GM12875 (cell line): Measurements from ENCODE around the gene GDI2.
"Not testable (repeated sequence)": the region's sequence is repeated elsewhere in the genome, so short reads cannot be mapped to it uniquely, and the experiment has no call there.

Experiments used
- H3K4me3 ChIP-seq: one replicate; pipeline ENCODE4 v1.5.1; 2011; ENCODE audit warnings: low read depth, low read length, control low read depth
- TF ChIP-seq, protein P1 (sequence below): IDR thresholded peaks from 2 replicates; pipeline ENCODE4 v1.5.1; 2011; ENCODE audit warnings: low read depth, mild to moderate bottlenecking, control low read depth, inconsistent platforms, low read length, moderate library complexity, borderline replicate concordance; ENCODE audit not compliant: insufficient read depth

Gene GDI2

DNA sequence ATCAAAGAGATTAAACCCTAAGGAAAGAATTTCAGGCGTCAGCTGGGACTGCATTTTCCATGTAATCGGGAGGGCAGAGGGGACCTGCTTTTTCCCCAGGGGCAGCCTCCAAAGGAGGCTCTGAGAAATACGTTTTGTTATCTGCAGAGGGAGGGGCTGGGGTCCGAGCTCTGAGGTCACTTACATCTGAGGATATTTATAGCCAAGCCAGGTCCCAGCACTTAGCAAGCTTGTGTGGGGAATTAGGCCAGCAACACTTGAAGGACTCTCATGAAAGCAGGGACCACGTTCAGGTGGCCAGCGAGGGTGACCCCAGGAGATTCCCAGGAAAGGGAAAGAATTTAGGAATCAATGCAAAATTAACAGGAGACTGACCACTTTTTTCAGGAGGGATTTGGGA, 20.6 kb upstream of the GDI2 start:
- TF ChIP-seq, protein P1, sequence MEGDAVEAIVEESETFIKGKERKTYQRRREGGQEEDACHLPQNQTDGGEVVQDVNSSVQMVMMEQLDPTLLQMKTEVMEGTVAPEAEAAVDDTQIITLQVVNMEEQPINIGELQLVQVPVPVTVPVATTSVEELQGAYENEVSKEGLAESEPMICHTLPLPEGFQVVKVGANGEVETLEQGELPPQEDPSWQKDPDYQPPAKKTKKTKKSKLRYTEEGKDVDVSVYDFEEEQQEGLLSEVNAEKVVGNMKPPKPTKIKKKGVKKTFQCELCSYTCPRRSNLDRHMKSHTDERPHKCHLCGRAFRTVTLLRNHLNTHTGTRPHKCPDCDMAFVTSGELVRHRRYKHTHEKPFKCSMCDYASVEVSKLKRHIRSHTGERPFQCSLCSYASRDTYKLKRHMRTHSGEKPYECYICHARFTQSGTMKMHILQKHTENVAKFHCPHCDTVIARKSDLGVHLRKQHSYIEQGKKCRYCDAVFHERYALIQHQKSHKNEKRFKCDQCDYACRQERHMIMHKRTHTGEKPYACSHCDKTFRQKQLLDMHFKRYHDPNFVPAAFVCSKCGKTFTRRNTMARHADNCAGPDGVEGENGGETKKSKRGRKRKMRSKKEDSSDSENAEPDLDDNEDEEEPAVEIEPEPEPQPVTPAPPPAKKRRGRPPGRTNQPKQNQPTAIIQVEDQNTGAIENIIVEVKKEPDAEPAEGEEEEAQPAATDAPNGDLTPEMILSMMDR, result no peak
- H3K4me3 ChIP-seq, result no peak overlapping the region

DNA sequence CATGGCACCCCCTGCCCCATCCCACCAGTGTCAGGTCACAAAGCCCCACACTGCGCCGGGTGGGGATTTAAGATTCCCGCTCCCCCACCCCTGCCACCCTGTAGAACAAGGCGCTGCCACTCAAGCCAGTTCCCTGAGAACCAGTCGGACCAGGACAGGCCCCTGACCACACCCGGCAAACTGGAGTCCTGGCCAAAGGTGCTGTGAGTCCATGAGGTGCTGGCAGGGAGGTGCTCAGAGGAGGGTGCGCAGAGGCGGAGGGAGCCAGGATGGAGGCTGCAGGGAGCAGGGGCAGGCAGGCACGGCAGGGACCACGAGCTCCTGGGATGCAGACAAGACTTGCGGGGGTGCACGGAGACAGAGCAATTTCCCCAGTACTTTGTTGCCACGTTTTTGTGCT, 19.7 kb upstream of the GDI2 start:
- H3K4me3 ChIP-seq, result no peak overlapping the region
- TF ChIP-seq, protein P1, result no peak

DNA sequence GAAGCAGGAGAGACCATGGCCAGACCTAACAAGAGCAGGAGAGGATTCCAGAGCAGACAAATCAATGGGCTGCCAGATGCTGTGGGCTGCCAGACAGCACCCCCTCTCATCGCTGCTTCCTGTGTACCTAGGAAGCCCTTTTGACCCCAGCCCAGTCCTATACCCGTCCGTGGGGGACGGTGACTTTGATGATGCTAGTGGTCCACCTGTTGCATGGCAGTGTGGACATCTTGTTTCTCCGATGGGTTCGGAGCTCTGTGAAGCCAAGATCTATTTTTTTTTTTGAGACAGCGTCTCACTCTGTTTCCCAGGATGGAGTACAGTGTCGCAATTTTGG, 18.2 kb upstream of the GDI2 start:
- no peak overlapping the region for H3K4me3 ChIP-seq
- TF ChIP-seq, protein P1, result no peak

GRCh38 chr10:5830629-5831445, 17.6 kb upstream of the GDI2 start:
- TF ChIP-seq, protein P1, result no peak
- H3K4me3 ChIP-seq, result no peak overlapping the region

- H3K4me3 ChIP-seq, result no peak overlapping the region
Measured at GRCh38 chr10:5829267-5829666, 16.0 kb upstream of the GDI2 start.

DNA sequence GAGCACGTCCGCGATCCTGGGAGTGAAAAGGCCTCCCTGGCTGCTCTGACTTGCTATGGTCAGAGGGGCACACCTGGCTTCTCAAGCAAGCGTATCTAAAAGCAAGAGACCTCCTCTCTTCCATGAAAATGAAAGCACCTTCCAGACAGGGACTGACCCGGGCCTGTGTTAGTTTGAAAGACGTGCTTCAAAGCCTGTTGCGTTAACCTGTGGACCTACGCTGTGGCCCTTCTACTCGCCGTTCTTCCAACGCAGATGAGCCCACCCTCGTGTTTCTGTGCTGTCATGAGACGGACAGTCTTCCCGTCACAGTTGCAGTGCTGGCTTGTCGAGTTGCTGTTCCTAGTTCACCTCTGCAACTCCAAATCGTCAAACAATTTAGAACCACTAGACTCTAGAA, 15.5 kb upstream of the GDI2 start:
- no peak overlapping the region for H3K4me3 ChIP-seq
- TF ChIP-seq, protein P1, result no peak

More at GRCh38 chr10:5829267-5829666, 16.0 kb upstream of the GDI2 start:
- TF ChIP-seq, protein P1, result no peak

DNA sequence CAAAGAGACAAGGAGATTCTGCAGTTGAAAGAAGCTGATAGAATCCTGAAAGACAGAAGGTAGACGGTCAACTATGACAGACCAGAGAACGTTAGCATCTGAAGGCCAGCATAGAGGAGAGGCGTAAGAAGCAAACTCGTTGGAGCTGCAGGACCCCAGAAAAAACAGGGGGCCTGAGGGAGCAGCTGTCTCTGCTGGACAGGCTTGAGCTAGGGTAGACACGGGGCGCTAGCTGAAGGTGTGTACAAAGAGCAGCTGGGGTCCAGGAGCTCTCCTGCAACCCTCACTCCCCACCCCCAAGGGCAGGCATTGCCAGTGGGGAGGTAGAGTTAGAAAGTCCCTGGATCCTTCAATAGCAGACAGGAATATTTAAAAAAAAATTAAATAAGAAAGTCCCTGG, 14.6 kb upstream of the GDI2 start:
- TF ChIP-seq, protein P1, result no peak

DNA sequence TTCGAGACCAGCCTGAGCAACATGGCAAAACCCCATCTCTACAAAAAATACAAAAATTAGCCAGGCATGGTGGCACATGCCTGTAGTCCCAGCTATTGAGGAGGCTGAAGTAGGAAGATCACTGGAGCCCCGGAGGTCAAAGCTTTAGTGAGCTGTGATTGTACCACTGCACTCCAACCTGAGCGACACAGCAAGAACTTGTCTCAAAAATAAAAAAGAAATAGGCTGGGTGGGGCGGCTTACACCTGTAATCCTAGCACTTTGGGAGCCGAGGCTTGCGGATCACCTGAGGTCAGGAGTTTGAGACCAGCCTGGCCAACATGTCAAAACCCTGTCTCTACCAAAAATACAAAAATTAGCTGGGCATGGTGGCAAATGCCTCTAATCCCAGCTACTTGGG, 13.3 kb upstream of the GDI2 start:
- not testable (repeated sequence) for H3K4me3 ChIP-seq

More for the DNA sequence above, 14.6 kb upstream of the GDI2 start:
- H3K4me3 ChIP-seq, result no peak overlapping the region
